ENCODE results near the gene IL18. TPM values are rescaled to one million over a fixed set of nuclear protein-coding genes. Genes with fewer than 3 reads are reported as not detected.
"Not testable (repeated sequence)": the region's sequence is repeated elsewhere in the genome, so short reads cannot be mapped to it uniquely, and the experiment has no call there.

Gene IL18
- total RNA-seq (2014; rRNA removed; shearing (Covaris generic); ENCODE audit: low replicate concordance): 73.8 and 92.8 TPM in 2 replicates

GRCh38 chr11:112163875-112164685 is at the start of gene IL18:
IL18 (minus strand) TSS chr11:112164094; CDS start chr11:112155053, 9,041 bp downstream.
- Histone ChIP-seq H3K4me3 (peak within 1 kb of the TSS; percentile 48), H3K9me3 (no peaks in the 10 kb centered on the region), H3K27me3 (no peaks in the 10 kb centered on the region), H3K36me3 (peaks cover 21% of the 10 kb centered on the region)
- DNase-seq: peak; percentile 82

GRCh38 chr11:112212710-112213109 is 48.8 kb upstream of the IL18 start:
- no peaks in the 10 kb centered on the region for H3K36me3 ChIP-seq
- no peak overlapping the region for H3K4me3 ChIP-seq
- no peaks in the 10 kb centered on the region for H3K9me3 ChIP-seq
- no peaks in the 10 kb centered on the region for H3K27me3 ChIP-seq
- no peak for DNase-seq

- Histone ChIP-seq H3K36me3 (no peaks in the 10 kb centered on the region), H3K9me3 (no peaks in the 10 kb centered on the region), H3K4me3 (no peak overlapping the region), H3K27me3 (no peaks in the 10 kb centered on the region)
- DNase-seq: no peak
Measured at GRCh38 chr11:112212290-112212689, 48.4 kb upstream of the IL18 start.

- no peaks in the 10 kb centered on the region for H3K9me3 ChIP-seq
Measured at GRCh38 chr11:112211536-112211935, 47.6 kb upstream of the IL18 start.

GRCh38 chr11:112210890-112211289 is 47.0 kb upstream of the IL18 start:
- no peak for DNase-seq
- Histone ChIP-seq H3K4me3 (no peak overlapping the region), H3K36me3 (no peaks in the 10 kb centered on the region)

More at GRCh38 chr11:112211536-112211935, 47.6 kb upstream of the IL18 start:
- Histone ChIP-seq H3K4me3 (no peak overlapping the region), H3K36me3 (no peaks in the 10 kb centered on the region), H3K27me3 (no peaks in the 10 kb centered on the region)
- no peak for DNase-seq

GRCh38 chr11:112206071-112206470 is 42.2 kb upstream of the IL18 start:
- no peaks in the 10 kb centered on the region for H3K9me3 ChIP-seq
- no peak for DNase-seq
- H3K36me3 ChIP-seq: no peaks in the 10 kb centered on the region
- no peaks in the 10 kb centered on the region for H3K27me3 ChIP-seq
- no peak overlapping the region for H3K4me3 ChIP-seq

More at GRCh38 chr11:112210890-112211289, 47.0 kb upstream of the IL18 start:
- H3K9me3 ChIP-seq: no peaks in the 10 kb centered on the region
- no peaks in the 10 kb centered on the region for H3K27me3 ChIP-seq

GRCh38 chr11:112200252-112200651 is 36.4 kb upstream of the IL18 start:
- H3K27me3 ChIP-seq: no peaks in the 10 kb centered on the region
- DNase-seq: no peak
- no peaks in the 10 kb centered on the region for H3K36me3 ChIP-seq
- no peak overlapping the region for H3K4me3 ChIP-seq
- H3K9me3 ChIP-seq: no peaks in the 10 kb centered on the region

GRCh38 chr11:112199101-112199500 is 35.2 kb upstream of the IL18 start:
- not testable (repeated sequence) for H3K36me3 ChIP-seq, DNase-seq, H3K27me3 ChIP-seq, H3K4me3 ChIP-seq, H3K9me3 ChIP-seq

GRCh38 chr11:112196519-112197087 is 32.7 kb upstream of the IL18 start:
- Histone ChIP-seq H3K36me3 (no peaks in the 10 kb centered on the region), H3K4me3 (no peak overlapping the region), H3K9me3 (no peaks in the 10 kb centered on the region), H3K27me3 (no peaks in the 10 kb centered on the region)
- no peak for DNase-seq

- no peaks in the 10 kb centered on the region for H3K27me3 ChIP-seq
- DNase-seq: peak; percentile 18
- no peaks in the 10 kb centered on the region for H3K36me3 ChIP-seq
- H3K4me3 ChIP-seq: no peak overlapping the region
- no peaks in the 10 kb centered on the region for H3K9me3 ChIP-seq
Measured at GRCh38 chr11:112195951-112196351, 32.1 kb upstream of the IL18 start.

GRCh38 chr11:112195113-112195512 is 31.2 kb upstream of the IL18 start:
- H3K4me3 ChIP-seq, H3K36me3 ChIP-seq, H3K27me3 ChIP-seq, H3K9me3 ChIP-seq: not testable (repeated sequence)
- DNase-seq: peak; percentile 74

- Histone ChIP-seq H3K4me3 (no peak overlapping the region), H3K9me3 (no peaks in the 10 kb centered on the region), H3K36me3 (no peaks in the 10 kb centered on the region), H3K27me3 (no peaks in the 10 kb centered on the region)
- no peak for DNase-seq
Measured at GRCh38 chr11:112186304-112186703, 22.4 kb upstream of the IL18 start.

GRCh38 chr11:112185883-112186282 is 22.0 kb upstream of the IL18 start:
- no peaks in the 10 kb centered on the region for H3K36me3 ChIP-seq
- H3K9me3 ChIP-seq: no peaks in the 10 kb centered on the region
- no peaks in the 10 kb centered on the region for H3K27me3 ChIP-seq
- H3K4me3 ChIP-seq: no peak overlapping the region
- no peak for DNase-seq

- DNase-seq: no peak
- H3K27me3 ChIP-seq: no peaks in the 10 kb centered on the region
- no peak overlapping the region for H3K4me3 ChIP-seq
- no peaks in the 10 kb centered on the region for H3K36me3 ChIP-seq
- H3K9me3 ChIP-seq: no peaks in the 10 kb centered on the region
Measured at GRCh38 chr11:112182867-112183266, 19.0 kb upstream of the IL18 start.

- Histone ChIP-seq H3K4me3 (no peak overlapping the region), H3K9me3 (no peaks in the 10 kb centered on the region), H3K27me3 (no peaks in the 10 kb centered on the region), H3K36me3 (no peaks in the 10 kb centered on the region)
- DNase-seq: no peak
Measured at GRCh38 chr11:112179601-112180000, 15.7 kb upstream of the IL18 start.

GRCh38 chr11:112178936-112179335 is 15.0 kb upstream of the IL18 start:
- Histone ChIP-seq H3K9me3 (no peaks in the 10 kb centered on the region), H3K4me3 (no peak overlapping the region)
- no peak for DNase-seq

GRCh38 chr11:112178428-112178827 is 14.5 kb upstream of the IL18 start:
- Histone ChIP-seq H3K27me3 (no peaks in the 10 kb centered on the region), H3K36me3 (no peaks in the 10 kb centered on the region), H3K9me3 (no peaks in the 10 kb centered on the region), H3K4me3 (no peak overlapping the region)
- no peak for DNase-seq

More at GRCh38 chr11:112178936-112179335, 15.0 kb upstream of the IL18 start:
- no peaks in the 10 kb centered on the region for H3K27me3 ChIP-seq
- H3K36me3 ChIP-seq: no peaks in the 10 kb centered on the region

GRCh38 chr11:112177589-112177988 is 13.7 kb upstream of the IL18 start:
- H3K27me3 ChIP-seq: no peaks in the 10 kb centered on the region
- no peaks in the 10 kb centered on the region for H3K9me3 ChIP-seq
- H3K36me3 ChIP-seq: no peaks in the 10 kb centered on the region
- no peak for DNase-seq
- H3K4me3 ChIP-seq: no peak overlapping the region
